Activated gamma-delta T cell treated with anti-CD3 and anti-CD28 coated beads, Interleukin-2, amount 50 U/mL, for 16 hours (primary cell): ENCODE measurements around the gene CNTNAP2.
"Not testable (repeated sequence)": the region's sequence is repeated elsewhere in the genome, so short reads cannot be mapped to it uniquely, and the experiment has no call there.

ENCODE experiments used
- DNase-seq: peaks from one replicate; pipeline ENCODE4 v3.0.0-alpha.2; 2020; ENCODE audit warnings: low read depth

Gene CNTNAP2

DNA sequence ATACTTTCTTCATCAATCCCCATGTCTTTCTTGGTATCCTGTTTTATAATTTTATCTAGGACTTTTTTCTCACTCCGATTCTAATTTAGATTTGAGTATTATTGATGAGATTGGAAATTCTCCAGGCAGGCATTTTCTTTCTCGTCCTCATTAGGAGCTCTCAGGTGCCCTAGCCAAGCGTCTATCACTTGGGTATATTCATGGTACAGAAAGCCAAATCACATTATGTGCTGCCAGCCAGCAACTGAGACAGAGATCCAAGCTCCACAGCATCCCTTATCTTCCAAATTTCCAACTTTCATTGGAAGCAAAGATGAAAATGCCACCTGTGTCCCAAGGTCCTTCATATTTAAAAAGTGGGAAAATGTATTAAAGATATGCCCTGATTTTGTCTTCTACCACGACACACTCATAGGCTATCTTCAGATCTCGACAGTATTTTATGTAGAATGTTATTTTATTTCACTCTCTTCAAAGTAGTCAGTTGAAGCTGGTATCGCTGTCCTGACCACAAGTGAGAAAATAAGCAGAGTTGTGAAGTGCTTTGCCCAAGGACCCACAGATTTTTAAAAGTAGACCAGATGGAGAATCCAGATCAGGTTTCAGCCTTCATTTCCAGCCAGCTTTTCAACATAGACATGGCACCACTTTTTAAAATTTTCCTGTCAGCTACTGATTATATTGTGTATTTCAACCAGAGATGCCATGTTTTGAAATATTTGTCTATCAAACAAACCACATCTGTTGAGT lies 773.4 kb downstream of the CNTNAP2 start:
- no peak for DNase-seq

DNA sequence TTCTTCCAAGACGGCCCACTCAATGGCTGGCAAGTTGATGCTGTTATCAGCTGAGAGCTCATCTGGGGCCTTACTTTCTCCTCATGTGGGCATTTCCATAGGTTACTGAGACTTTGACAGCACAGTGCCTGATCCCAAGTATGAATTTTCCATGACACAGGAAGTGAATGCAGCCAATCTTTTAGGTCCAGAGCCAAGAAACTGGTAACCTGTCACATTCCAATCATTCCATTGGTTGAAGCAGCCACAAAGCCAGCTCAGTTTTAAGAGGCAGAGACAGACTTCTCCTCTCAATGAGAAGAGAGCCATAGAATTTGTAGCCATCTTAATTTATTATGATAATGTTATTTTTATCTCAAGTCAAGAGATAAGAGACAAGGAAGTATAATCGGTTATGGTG lies 775.5 kb downstream of the CNTNAP2 start:
- DNase-seq = no peak

DNA sequence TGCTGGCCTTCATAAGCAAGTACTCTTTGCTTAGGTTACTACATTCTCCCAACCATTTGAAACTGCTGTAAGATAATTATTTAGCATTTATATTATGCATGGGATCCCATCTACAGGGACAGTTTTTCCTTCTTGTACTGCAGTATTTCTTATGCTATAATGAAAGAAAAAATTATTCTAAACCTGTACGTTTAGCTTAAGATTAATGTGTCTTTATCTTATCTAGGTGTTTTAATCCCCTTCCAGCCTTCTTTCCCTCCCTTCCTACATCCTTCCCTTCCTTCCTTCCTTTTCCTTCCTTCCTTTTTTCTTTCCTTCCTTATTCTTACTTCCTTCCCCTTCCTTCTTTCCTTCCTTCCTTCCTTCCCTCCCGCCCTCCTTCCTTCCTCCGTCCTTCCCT lies 778.3 kb downstream of the CNTNAP2 start:
- DNase-seq = no peak

DNA sequence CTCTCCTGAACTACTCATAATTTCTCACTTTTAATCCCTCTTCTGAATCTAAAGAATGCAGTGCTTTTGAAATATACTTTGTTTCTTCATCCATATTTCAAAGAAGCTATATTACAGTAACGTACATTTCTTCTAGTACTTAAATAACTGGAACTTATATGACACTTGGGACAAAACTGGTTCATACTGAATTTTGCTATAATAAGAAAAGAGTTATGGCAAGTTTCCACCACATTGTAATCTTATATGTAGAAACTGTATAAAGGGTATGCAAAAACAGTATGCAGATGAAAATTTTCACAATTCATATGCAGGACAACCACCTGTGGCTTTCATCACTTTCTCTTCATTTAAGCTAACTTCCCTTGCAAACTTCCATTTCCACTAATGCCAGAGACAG lies 785.7 kb downstream of the CNTNAP2 start:
- DNase-seq = no peak

DNA sequence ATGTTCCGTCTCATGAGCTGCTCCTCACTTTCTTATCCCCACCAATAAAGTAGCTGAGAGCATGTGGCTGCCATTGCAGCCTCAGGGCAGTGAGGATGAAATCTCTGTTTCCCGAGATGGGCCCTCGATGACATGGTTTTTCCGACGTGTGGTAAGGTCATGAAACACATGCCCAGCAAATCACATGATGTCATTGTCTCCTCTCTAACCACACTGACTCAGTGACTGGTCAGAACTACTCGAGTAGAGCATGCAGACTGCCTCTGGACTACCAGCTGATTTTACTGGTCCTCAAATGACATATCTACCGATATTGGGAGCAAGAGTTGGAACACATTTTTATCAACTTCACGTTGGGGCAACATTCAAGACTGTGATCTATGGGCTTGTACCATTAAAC lies 786.1 kb downstream of the CNTNAP2 start:
- DNase-seq = no peak

DNA sequence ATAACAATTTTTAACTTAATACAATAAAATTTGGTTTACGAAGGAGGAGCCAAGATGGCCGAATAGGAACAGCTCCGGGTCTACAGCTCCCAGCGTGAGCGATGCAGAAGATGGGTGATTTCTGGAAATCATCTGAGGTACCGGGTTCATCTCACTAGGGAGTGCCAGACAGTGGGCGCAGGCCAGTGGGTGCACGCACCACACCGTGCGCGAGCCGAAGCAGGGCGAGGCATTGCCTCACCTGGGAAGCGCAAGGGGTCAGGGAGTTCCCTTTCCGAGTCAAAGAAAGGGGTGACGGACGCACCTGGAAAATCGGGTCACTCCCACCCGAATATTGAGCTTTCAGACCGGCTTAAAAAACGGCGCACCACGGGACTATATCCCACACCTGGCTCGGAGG lies 789.1 kb downstream of the CNTNAP2 start:
- DNase-seq = not testable (repeated sequence)

DNA sequence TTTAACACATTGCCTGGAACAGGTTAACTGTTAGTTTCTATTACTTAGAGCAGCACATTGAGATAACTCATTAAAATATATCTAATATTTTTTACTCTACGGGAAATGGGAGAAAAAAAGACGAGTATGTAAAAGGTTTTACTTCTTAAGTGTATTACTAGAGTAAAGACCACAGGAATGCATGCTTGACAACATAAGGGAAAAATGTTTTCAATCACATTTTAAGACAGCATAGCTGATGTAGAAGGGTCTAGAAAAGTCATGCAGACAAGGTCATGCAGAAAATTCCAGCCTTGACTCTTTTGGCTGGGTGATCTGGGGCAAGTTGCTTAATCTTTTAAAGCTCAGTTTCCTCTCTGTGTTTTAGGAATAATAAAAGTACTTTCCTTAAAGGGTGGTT lies 806.2 kb downstream of the CNTNAP2 start:
- DNase-seq = no peak

DNA sequence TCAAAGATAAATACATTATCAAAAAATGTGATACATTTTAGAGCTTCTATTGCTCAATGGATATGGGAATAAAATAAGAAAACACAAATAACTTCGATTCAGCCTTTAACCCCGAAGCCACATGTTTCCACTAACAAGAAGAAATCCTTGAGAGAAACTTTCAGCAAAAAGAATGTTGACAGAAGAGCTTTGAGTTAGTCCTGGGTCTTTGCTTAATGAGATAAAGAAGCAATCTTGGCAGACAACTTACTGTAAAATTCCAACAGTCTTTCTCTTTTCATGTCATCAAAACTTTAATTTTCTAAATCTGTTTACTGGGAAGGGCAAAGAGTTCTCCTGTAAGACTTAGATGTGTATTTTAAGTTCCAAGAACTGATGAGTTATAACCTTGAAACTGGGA lies 810.2 kb downstream of the CNTNAP2 start:
- no peak for DNase-seq

DNA sequence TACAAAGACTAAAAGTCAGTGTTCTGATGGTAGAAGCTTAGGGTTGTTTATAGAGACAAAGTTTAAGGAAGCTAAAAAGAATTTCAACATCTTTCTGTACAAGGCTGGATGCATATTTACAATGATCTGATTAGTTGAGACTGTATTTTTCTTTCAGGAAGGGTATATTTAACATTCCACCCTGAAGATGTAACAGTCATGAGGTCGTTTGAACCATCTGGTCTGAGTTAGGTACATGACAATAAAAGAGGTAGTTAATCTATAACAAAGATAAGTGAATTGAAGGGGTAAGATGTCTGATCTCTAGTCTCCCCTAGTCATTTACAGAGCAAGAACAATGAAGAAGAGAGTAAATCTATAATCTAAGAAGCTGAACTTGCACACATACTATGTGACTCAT lies 821.2 kb downstream of the CNTNAP2 start:
- no peak for DNase-seq

DNA sequence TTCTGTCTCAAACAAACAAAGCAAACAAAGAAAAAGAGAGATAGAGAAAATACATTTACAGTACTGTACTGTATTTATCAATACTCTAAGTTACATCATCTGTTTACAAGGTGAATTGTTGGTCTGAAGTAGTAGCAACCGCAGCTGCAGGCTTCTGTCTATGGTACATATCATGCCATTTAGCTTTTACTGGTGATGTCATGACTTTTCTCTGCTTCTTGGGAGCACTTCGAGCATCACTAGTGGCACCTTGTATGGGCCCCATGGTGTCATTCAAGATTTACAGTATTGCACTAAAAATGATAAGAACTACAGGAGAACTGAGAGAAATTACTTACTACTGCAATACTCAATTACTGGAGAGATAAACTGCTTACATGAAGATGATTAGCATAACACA lies 826.9 kb downstream of the CNTNAP2 start:
- no peak for DNase-seq

DNA sequence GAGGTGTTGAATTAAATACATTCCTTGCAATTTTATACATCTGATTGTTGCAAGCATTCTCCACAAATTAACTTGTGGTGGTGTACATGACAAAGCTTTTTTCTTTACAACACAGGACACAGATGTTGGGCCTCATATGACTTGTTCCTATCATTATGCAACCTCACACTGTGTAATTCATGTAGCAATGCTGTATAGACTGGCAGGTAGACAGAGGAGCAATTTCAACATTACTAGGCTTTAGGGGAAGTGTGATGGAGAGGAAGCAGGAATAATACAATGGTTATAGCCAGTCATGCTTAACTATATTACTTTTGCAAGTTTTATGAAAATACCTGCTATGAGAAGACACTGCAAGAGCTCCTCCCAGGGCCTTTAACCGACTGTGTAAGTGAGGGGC lies 832.1 kb downstream of the CNTNAP2 start:
- no peak for DNase-seq

DNA sequence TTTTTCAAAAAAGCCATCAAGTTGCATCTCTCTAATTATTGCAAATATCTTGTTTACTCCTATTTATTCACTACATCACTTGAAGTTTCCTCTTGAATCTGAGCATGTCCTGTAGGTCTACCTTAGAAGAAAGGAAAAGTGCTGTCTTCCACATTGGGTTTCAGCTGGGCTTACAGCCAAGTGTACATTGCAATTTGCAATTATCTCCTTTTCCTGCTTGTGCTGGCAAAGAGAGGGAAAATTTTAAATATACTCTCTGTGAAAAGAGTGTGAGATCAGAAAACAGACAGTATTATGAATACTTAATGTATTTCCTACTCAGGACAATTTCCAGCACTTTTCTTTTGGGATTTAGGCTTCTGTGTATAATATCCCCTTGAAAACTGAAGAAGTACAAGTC lies 839.7 kb downstream of the CNTNAP2 start:
- no peak for DNase-seq

DNA sequence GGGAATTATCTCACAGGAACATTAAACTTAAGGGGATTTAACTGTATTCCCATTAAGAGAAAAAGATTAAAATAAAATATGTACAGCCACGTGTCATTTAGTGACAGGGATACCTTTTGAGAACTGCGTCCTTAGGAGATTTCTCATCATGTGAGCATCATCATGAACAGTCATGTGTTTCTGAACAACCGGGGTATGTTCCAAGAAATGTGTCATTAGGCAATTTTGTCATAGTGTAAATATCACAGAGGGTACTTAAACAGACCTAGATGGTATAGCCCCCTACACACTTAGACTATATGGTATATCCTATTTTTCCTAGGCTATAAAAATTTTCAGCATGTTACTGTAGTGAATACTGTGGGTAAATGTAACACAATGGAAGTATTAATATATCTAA lies 840.3 kb downstream of the CNTNAP2 start:
- no peak for DNase-seq

DNA sequence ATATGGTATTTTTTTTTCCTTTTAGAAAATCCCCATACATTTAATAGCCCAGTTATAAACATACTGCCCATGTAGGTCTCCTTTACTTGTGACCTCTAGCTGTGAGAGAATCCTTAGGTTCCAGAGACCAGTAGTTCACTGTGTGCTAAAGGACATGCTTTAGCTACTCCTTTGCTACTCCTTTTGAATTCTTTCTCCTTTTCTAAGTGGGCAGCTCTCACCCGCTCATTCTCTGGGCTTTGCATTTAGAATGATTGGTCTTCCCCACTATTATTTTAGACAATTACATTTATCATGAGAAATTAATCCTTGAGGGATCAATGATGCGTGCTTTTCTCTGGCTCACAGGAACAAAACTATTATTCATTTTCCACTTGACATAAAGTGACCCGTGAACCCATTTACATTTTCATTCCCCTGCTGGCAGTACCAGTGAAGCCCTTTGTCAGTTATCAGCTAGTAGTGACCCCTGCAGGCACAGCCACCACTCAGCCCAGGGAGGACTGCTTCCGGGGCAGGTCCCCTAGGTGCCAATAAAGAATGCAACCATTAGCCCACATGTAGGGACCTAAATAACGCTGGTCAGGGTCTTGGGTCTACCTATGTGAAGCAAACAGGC lies 844.3 kb downstream of the CNTNAP2 start:
- no peak for DNase-seq

DNA sequence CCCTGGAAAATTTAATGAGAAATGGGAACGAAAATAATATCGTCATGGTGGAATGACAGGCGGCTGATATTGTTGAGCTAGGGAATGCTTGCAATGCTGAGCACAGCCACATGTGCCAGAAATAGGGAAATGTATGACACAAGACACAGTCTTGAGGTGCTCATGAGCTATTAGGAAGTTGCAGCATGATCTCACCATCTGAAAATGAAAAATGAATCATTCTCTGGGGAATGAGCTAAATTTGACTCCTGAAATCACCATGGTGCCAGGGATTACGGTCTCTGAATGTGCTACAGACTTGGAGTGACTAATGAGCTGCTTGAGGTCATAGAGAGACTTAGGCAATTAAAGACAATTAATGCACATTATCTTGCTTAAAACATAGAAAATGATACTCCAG lies 845.0 kb downstream of the CNTNAP2 start:
- no peak for DNase-seq

DNA sequence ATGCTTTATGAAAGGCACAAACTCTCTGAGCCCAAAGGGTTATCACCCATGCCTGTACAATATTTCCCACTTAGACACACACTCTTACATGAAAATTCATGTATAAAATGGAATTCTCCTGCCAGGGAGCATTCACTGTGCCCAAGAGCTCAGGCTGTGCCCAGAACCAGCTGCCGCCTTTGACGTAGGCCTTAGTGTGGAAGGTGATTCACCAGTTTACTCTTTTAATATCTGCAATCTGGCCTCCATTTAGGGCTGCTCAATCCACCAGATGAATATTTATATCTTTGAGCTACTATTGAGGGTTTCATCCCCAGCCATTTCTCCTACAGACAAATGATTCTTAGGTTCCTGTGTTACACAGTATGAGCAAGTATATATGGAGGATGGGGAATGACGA lies 849.7 kb downstream of the CNTNAP2 start:
- DNase-seq = no peak

DNA sequence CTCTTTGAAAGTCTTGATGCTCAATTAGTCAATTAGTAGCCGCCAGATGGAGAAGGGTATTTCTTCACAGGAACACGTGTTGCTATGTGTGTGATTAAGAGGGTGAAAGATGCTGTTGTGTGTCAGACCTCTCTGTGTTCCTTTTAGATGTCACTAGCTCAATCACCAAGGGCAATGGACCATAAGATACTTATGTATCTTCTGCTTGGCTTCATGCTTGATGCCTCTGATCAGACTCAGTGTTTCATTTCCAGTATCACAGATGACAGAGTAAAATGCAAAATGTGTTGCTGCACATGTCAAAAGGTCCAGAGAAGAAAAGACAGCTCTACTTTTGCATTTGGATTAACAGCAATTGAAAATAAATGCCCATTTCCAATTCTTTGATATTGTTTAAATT lies 865.9 kb downstream of the CNTNAP2 start:
- DNase-seq = no peak

DNA sequence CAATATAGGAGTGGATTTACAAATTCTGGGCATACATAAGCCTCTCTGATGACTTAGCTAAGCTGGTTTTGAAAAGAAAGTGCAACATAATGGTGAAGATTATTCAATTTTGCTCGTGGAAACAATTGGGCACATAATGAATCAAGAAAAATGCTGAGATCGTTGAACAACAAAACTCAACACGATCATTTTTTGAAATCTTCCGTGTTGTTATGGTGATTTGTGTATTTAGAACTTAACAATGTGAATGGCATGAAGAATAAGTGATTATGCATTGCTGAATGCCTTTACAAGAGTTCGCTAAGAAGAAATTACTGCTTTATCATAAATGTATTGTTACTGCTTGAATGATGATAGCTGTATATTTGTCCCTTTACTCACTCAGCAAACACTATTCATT lies 875.0 kb downstream of the CNTNAP2 start:
- DNase-seq = no peak

DNA sequence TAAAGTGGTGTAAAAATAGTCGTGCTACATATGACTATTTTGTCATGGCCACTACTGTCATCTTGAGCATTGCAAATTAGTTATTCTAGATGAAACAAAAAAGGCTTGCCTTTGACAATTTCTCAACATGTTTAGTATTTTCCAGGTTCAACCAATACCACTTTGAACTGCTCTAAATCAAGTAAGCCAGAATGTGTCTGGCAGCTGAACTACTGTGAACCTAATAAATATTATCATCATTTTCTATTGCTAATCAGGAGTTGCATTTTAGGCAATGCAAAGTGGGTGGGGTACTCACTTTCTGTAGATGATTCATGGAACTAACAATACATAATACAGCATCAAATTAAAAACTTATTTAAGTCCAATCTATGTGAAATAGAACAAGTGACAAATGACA lies 877.2 kb downstream of the CNTNAP2 start:
- no peak for DNase-seq

DNA sequence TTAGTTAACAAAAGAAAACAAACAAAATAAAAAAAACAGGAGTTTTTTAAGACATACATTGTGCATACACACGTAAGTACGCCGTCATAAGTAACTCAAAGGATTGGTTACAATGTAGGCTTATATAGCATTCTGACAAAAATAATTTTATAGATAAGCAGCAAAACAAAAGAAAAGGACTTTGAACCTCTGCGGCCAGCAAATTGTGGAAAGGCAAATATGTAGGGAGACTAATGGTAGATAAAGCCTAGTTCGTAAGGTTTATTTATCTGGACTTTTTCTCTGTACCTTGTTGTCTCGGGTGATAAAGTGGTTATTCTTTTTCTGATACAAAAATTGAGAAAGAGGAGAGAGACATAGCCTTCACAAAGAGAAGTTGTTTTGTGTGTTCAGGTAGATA lies 891.9 kb downstream of the CNTNAP2 start:
- DNase-seq = no peak

DNA sequence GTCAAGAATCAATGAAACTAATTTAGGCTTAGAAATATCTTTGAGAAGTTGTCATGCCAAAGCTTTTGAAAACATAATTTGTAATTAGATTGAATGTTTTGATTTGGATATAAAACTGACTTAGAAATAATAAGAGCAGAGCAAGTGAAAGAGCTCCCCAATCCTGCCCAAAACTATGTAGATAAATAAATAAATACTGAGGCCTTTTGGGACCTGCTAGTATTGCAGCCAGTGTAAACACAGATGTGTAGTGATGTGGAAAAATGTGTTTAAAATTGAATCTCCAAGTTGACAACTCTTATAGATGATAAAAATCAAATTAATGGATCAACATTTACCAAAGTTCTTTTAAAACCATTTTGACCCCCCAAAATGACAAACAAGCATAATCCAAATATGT lies 896.1 kb downstream of the CNTNAP2 start:
- DNase-seq = no peak

DNA sequence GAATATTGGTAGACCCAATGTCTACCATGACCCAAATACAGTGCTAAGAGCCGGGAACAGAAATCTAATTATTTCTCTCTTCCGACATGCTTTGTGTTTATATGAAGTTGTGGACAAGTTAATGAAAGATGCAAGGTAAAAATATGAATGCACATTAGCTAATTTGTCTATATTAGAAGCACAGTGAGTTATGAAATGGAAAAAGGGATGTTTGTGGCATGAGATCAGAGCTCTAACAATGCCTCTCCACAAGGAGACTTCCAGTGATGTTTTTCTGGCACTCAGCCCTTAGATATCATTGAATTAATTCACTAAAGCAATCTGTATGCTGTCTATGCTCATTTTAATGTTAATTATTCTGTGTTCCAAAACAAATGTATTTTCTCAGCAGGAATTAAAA lies 897.2 kb downstream of the CNTNAP2 start:
- no peak for DNase-seq

DNA sequence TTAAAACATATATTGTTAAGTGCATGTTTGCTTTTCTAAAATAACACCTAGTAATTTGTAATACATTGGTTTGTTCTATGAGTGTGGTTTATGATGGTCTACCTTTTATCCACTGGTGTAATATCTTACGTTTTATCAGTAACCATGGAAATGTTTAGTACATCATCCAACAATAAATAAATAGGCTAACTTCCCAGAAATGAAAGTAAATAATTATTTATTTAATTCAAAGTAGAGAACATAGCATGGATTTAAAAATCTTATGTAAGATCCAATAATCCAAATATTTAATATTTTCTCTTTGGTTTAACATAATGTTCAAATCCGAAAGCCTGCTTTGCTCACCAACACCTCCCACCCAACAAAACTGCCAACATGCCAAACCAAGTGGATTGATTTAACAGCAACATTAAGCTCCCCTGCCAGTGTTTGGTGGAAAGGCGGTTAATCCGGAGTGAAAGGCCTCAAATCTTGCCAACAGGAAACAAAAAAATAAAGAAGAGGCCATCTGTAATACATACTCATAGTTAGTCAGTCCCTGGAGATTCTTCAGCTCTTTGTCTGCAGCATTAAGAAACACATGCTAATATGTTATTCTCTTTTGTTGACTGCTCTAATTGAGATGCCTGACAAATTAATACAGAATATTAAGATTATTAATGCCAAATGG lies 897.8 kb downstream of the CNTNAP2 start:
- no peak for DNase-seq

DNA sequence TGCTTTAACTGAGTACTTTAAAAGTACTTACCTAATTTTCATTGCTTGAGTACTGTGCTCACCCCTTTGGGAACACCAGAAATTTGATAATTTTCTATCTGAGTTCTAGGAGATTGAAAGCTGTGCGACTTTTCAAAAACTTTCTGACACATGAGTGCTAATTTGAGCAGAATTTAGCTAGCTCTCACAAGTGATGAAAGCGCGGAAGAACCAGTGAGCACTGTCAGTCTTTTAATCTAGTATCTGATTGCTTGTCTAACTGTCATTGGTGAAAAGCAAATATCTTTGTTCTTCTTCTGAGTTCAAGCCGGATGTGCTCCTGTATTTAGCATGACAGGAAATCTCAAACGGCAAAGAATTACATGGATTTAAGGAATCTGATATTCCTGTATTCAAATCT lies 899.4 kb downstream of the CNTNAP2 start:
- DNase-seq = no peak
